NCI-H2081 (cell line): Measurements from ENCODE around the gene CTAG2.
"Not testable (repeated sequence)": the region's sequence is repeated elsewhere in the genome, so short reads cannot be mapped to it uniquely, and the experiment has no call there.

ENCODE experiments used
- DNase-seq, 2 experiments: peaks; one replicate each; lab custom pipeline; 2025; lab: John Stamatoyannopoulos, UW

Gene CTAG2

GRCh38 chrX:154653413-154653812 is at the start of gene CTAG2:
TSS of gene CTAG2 (minus strand) at chrX:154653579. CDS start at chrX:154653515, 64 bp downstream.
- DNase-seq: not testable (repeated sequence)

GRCh38 chrX:154698630-154699248 is 45.4 kb upstream of the CTAG2 start:
- DNase-seq: no peak

GRCh38 chrX:154696676-154697045 is 43.3 kb upstream of the CTAG2 start:
- no peak for DNase-seq

GRCh38 chrX:154695911-154696675 is 42.7 kb upstream of the CTAG2 start:
- no peak for DNase-seq

GRCh38 chrX:154693394-154693793 is 40.0 kb upstream of the CTAG2 start:
- DNase-seq: no peak

GRCh38 chrX:154690438-154690837 is 37.1 kb upstream of the CTAG2 start:
- not testable (repeated sequence) for DNase-seq

- not testable (repeated sequence) for DNase-seq
Observed at GRCh38 chrX:154672084-154672483, 18.7 kb upstream of the CTAG2 start.

GRCh38 chrX:154670848-154671247 is 17.5 kb upstream of the CTAG2 start:
- not testable (repeated sequence) for DNase-seq

GRCh38 chrX:154661899-154662298 is 8.5 kb upstream of the CTAG2 start:
- DNase-seq: no peak

- DNase-seq: no peak
Observed at GRCh38 chrX:154661170-154661569, 7.8 kb upstream of the CTAG2 start.

- no peak for DNase-seq
Observed at GRCh38 chrX:154660541-154660940, 7.2 kb upstream of the CTAG2 start.

- DNase-seq: no peak
Observed at GRCh38 chrX:154658957-154659356, 5.6 kb upstream of the CTAG2 start.

GRCh38 chrX:154658187-154658586 is 4.8 kb upstream of the CTAG2 start:
- no peak for DNase-seq

- no peak for DNase-seq
Observed at GRCh38 chrX:154657226-154657805, 3.9 kb upstream of the CTAG2 start.

- no peak for DNase-seq
Observed at GRCh38 chrX:154655786-154656185, 2.4 kb upstream of the CTAG2 start.

GRCh38 chrX:154655346-154655745 is 2.0 kb upstream of the CTAG2 start:
- DNase-seq: no peak

GRCh38 chrX:154654925-154655324 is 1.5 kb upstream of the CTAG2 start:
- no peak for DNase-seq

GRCh38 chrX:154654372-154654771 is 993 bp upstream of the CTAG2 start:
- DNase-seq: no peak

GRCh38 chrX:154653048-154653401 is 354 bp downstream of the CTAG2 start:
- no peak for DNase-seq

- no peak for DNase-seq
Observed at GRCh38 chrX:154652311-154653047, 900 bp downstream of the CTAG2 start.

- no peak for DNase-seq
Observed at GRCh38 chrX:154650221-154650510, 3.2 kb downstream of the CTAG2 start.

GRCh38 chrX:154649503-154650220 is 3.7 kb downstream of the CTAG2 start:
- DNase-seq: no peak
